Endothelial cell of umbilical vein (primary cell): ENCODE measurements around the gene CLDND2. TPM values are rescaled to one million over a fixed set of nuclear protein-coding genes. Genes with fewer than 3 reads are reported as not detected.

Experiments
- BruUV-seq: library from RNA; stranded (reverse); fragments of 400-500 nt; replicated peaks from 2 replicates; lab custom pipeline; 2021; lab: Mats Ljungman, UMichigan
- CTCF ChIA-PET: fragments of 300-600, 350-600 bp; sonication (Branson Sonifier 250); formaldehyde crosslinking; loops from one replicate; lab custom pipeline; 2021; ENCODE audit warnings: antibody characterized with exemption, inconsistent platforms; lab: Charles Lee
- POLR2A ChIA-PET: fragments of 300-600, 350-600 bp; sonication (Branson Sonifier 250); formaldehyde crosslinking; loops from one replicate; lab custom pipeline; 2021; ENCODE audit warnings: antibody characterized with exemption, inconsistent platforms; lab: Charles Lee
- DNase-seq: peaks from one replicate; pipeline ENCODE4 v3.0.0-alpha.2; 2011; ENCODE audit warnings: low read depth, low spot score
- FAIRE-seq: peaks from 2 replicates; lab custom pipeline; 2011; peaks lifted over from hg19 to GRCh38; lab: Jason Lieb, UNC
- H2AFZ ChIP-seq: 2 replicates; pipeline ENCODE4 v1.6.0; 2012; ENCODE audit warnings: low read depth, low read length, control low read depth, inconsistent platforms
- H3K27ac ChIP-seq: 2 replicates; pipeline ENCODE4 v1.5.1; 2011; ENCODE audit warnings: low read depth, mild to moderate bottlenecking, control low read depth, low read length, moderate library complexity; ENCODE audit not compliant: insufficient read depth
- H3K27me3 ChIP-seq, 2 experiments: 2 replicates each; pipeline versions ENCODE4 v1.6.0 to v1.6.1; 2011; ENCODE audit warnings: low read length in 2 of 2, mixed read lengths in 1 of 2; ENCODE audit not compliant: control insufficient read depth in 2 of 2, insufficient read depth in 2 of 2
- H3K36me3 ChIP-seq, 2 experiments: 2 replicates in 1 of 2; 3 replicates in 1 of 2; pipeline ENCODE4 v1.5.1; 2011; ENCODE audit warnings: low read length in 2 of 2, mild to moderate bottlenecking in 1 of 2, moderate library complexity in 1 of 2; ENCODE audit not compliant: control insufficient read depth in 2 of 2, insufficient read depth in 2 of 2; ENCODE audit errors: extremely low read depth in 1 of 2
- H3K4me1 ChIP-seq: 3 replicates; pipeline ENCODE4 v1.5.1; 2011; ENCODE audit warnings: mild to moderate bottlenecking, low read length; ENCODE audit not compliant: control insufficient read depth, insufficient read depth; ENCODE audit errors: extremely low read depth
- H3K4me2 ChIP-seq: 2 replicates; pipeline ENCODE4 v1.6.1; 2011; ENCODE audit warnings: low read length, control low read depth, mixed read lengths; ENCODE audit not compliant: insufficient read depth
- H3K4me3 ChIP-seq, 3 experiments: fragments of 200-600 bp in 1 of 3; sonication (generic), shearing (Covaris generic) in 1 of 3; replicated peaks in 1 of 3; 2 replicates each; pipeline ENCODE4 v1.5.1; 2011 to 2016; ENCODE audit warnings: control low read depth in 3 of 3, low read length in 3 of 3, mild to moderate bottlenecking in 2 of 3, inconsistent platforms in 1 of 3, low read depth in 1 of 3, moderate library complexity in 1 of 3; ENCODE audit not compliant: insufficient read depth in 1 of 3
- H3K79me2 ChIP-seq: 2 replicates; pipeline ENCODE4 v1.6.0; 2012; ENCODE audit warnings: low read length, inconsistent platforms; ENCODE audit not compliant: control insufficient read depth, insufficient read depth
- H3K9ac ChIP-seq: replicated peaks from 2 replicates; pipeline ENCODE3; 2011; ENCODE audit warnings: low read length, control low read depth; ENCODE audit not compliant: insufficient read depth; ENCODE audit errors: extremely low read depth
- H3K9me1 ChIP-seq: replicated peaks from 3 replicates; pipeline ENCODE4 v1.6.0; 2011; ENCODE audit warnings: mild to moderate bottlenecking, low read length; ENCODE audit not compliant: control insufficient read depth, insufficient read depth; ENCODE audit errors: extremely low read depth
- H3K9me3 ChIP-seq: replicated peaks from 2 replicates; pipeline ENCODE4 v1.5.1; 2012; ENCODE audit warnings: low read length, inconsistent platforms; ENCODE audit not compliant: control insufficient read depth, insufficient read depth
- H4K20me1 ChIP-seq: replicated peaks from 2 replicates; pipeline ENCODE3; 2011; ENCODE audit warnings: mild to moderate bottlenecking, low read length; ENCODE audit not compliant: control insufficient read depth, insufficient read depth; ENCODE audit errors: extremely low read depth
- EZH2 ChIP-seq: IDR thresholded peaks from 2 replicates; pipeline ENCODE4 v1.6.1; 2012; ENCODE audit warnings: borderline replicate concordance, low read depth, mild to moderate bottlenecking, moderate library complexity, low read length, inconsistent platforms; ENCODE audit not compliant: severe bottlenecking
- FOS ChIP-seq: IDR thresholded peaks from 2 replicates; pipeline ENCODE4 v1.6.1; 2011; ENCODE audit warnings: mild to moderate bottlenecking, low read length, moderate library complexity, borderline replicate concordance; ENCODE audit not compliant: insufficient read depth
- GATA2 ChIP-seq: IDR thresholded peaks from 2 replicates; pipeline ENCODE4 v1.7.0; 2011; ENCODE audit warnings: low read depth, mild to moderate bottlenecking, moderate library complexity, mixed read lengths, low read length; ENCODE audit not compliant: insufficient read length, insufficient read depth
- dilution Hi-C: fragments of 300-500 bp; cut with MboI; formaldehyde crosslinking; loops from one replicate; pipeline ENCODE4 v1.15.0; 2019; ENCODE audit warnings: low sequenced_read_pairs; ENCODE audit not compliant: extremely low pct_ligation_motif_present
- intact Hi-C: fragments of 100-400 bp; cut with micrococcal nuclease; formaldehyde crosslinking; loops from one replicate; pipeline ENCODE4 v1.10.0; 2022
- polyA plus RNA-seq, 4 experiments: library from polyadenylated mRNA; depleted of rRNA in 3 of 4; stranded (reverse) in 3 of 4; unstranded in 1 of 4; fragments of >200 nt; gene quantifications; 2 replicates each; pipeline versions ENCODE4 v1.2.1 to v1.2.3, GENCODE V29; 2011 to 2012; ENCODE audit warnings: missing spikeins in 1 of 4
- total RNA-seq: library from RNA; stranded (reverse); gene quantifications from 2 replicates; pipeline ENCODE4 v1.2.3, GENCODE V29; 2021
- TF ChIP-seq, protein P1 (sequence below), 2 donors: IDR thresholded peaks; 1 replicate in 1 of 2; 2 replicates in 1 of 2; pipeline ENCODE4 v1.5.1; 2011; ENCODE audit warnings: low read length in 2 of 2, mild to moderate bottlenecking in 2 of 2, moderate library complexity in 2 of 2, control low read depth in 1 of 2, inconsistent platforms in 1 of 2, low read depth in 1 of 2; ENCODE audit not compliant: insufficient read depth in 1 of 2; ENCODE audit errors: extremely low read depth in 1 of 2

Gene CLDND2
- total and polyA plus RNA-seq, 2 donors (not counting 3 experiments of a cell fraction or from before 2014, with no cell fraction given): 0.97 TPM; not detected in 1

DNA sequence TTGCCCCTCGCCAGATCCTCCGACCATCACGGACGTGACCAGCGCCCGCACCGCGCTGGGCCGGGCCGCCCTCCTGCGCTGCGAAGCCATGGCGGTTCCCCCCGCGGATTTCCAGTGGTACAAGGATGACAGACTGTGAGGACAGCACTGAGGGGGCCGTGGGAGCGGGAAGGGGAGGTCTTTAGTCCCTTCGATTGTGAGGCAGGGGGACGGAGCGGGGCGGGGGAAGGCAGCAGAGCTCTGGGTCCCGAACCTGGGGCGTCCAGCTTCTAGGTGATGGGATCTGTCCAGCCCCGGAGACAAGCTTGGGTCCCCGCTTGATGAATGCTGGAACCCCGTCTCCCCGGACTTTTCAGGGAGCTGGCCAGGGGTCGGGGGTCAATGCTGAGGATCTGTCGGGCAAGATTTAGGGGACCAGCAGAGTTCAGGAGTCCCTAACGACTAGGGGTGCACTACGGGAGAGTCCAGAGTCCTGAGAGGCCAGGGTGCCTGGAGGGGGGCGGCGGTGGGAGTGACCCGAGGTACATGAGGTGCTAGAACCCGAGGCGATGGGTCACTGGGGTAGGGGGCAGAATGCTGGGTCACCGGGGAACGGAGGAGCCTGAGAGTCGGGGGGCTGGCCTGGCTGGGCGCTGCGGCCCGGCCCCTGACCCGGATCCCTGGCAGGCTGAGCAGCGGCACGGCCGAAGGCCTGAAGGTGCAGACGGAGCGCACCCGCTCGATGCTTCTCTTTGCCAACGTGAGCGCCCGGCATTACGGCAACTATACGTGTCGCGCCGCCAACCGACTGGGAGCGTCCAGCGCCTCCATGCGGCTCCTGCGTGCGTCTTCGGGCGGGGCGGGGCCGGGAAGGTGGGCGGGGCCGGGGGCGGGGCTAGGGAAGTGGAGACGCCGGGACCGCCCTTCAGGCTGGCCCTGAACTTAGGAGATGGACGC lies 41.5 kb downstream of the CLDND2 start:
- Histone ChIP-seq H3K27me3 (peaks cover 6 to 7% of the 10 kb centered on the region in 2 experiments), H2AFZ (peak overlapping the region; percentile 78), H3K4me1 (no peaks in the 10 kb centered on the region), H3K36me3 (no peaks in the 10 kb centered on the region), H3K4me2 (peak overlapping the region; percentile 24), H4K20me1 (no peaks in the 10 kb centered on the region), H3K9me3 (no peaks in the 10 kb centered on the region), H3K27ac (no peak overlapping the region), H3K4me3 (peak overlapping the region in 1 of 3 experiments; percentile 15), H3K9ac (no peak overlapping the region), H3K9me1 (no peaks in the 10 kb centered on the region), H3K79me2 (no peaks in the 10 kb centered on the region)
- ChIA-PET POLR2A (no interaction called here), CTCF (no interaction called here)
- BruUV-seq: no TSS peak
- dilution Hi-C loops: no loop called here
- intact Hi-C loops: loop anchor here (5.0 kb wide), 1 partner anchor 40 kb away; the partner anchor contains the start of genes CLDND2 and ETFB
- FAIRE-seq (no peak), DNase-seq (peak; percentile 30)
- TF ChIP-seq GATA2 (no peak), FOS (no peak), EZH2 (peak; percentile 58)
- TF ChIP-seq, protein P1, sequence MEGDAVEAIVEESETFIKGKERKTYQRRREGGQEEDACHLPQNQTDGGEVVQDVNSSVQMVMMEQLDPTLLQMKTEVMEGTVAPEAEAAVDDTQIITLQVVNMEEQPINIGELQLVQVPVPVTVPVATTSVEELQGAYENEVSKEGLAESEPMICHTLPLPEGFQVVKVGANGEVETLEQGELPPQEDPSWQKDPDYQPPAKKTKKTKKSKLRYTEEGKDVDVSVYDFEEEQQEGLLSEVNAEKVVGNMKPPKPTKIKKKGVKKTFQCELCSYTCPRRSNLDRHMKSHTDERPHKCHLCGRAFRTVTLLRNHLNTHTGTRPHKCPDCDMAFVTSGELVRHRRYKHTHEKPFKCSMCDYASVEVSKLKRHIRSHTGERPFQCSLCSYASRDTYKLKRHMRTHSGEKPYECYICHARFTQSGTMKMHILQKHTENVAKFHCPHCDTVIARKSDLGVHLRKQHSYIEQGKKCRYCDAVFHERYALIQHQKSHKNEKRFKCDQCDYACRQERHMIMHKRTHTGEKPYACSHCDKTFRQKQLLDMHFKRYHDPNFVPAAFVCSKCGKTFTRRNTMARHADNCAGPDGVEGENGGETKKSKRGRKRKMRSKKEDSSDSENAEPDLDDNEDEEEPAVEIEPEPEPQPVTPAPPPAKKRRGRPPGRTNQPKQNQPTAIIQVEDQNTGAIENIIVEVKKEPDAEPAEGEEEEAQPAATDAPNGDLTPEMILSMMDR (IDR thresholded peaks at IDR 0.05; ENCODE audit: extremely low read depth in 1 of 2, insufficient read depth in 1 of 2, low read depth in 1 of 2, low read length in 2 of 2): peak in 1 of 2 donors; percentile 20
